Spleen (tissue), 7 donors: ENCODE results near the gene INKA2.

Experiments used
- CTCF ChIP-seq, 11 experiments: fragments of 200-600 bp in 7 of 11; fragments of 450-650 bp in 4 of 11; sonication (generic) in 4 of 11; IDR thresholded peaks in 8 of 11; conservative IDR thresholded peaks in 3 of 11; 1 replicate in 7 of 11; 2 replicates in 4 of 11; pipeline versions ENCODE4 v1.4.0 to v1.8.0; 2016 to 2021; ENCODE audit warnings: antibody characterized with exemption in 11 of 11, inconsistent platforms in 4 of 11, mild to moderate bottlenecking in 1 of 11
- POLR2A ChIP-seq, 3 donors: fragments of 450-650 bp; IDR thresholded peaks; one replicate each; pipeline ENCODE4 v1.5.1; 2017; ENCODE audit warnings: antibody characterized with exemption in 3 of 3, mild to moderate bottlenecking in 1 of 3
- donor health status: DM: no; HTN: no; CAD: no; lungs with moderate emphysema.
- donor health status: DM: no; HTN: no; CAD: no.
- donor health status: DM: no; HTN: no; CAD: no.

GRCh38 chr1:111734856-111735255 lies 4.3 kb downstream of the INKA2 start:
- no peak for TF ChIP-seq CTCF (IDR thresholded peaks at IDR 0.05 in 8 of 11, conservative IDR thresholded peaks at IDR 0.05 in 3 of 11)
- no peak for TF ChIP-seq POLR2A (IDR thresholded peaks at IDR 0.05)
